Natural killer cell (primary cell): ENCODE results near the gene TPI1. TPM values are rescaled to one million over a fixed set of nuclear protein-coding genes. Genes with fewer than 3 reads are reported as not detected.

ENCODE experiments used
- ATAC-seq, 3 donors: fragments of 150-1000 bp in 2 of 3; fragments of 200-7000 bp in 1 of 3; cut with Tn5 transposase; 1 replicate in 1 of 3; 2 replicates in 2 of 3; pipeline ENCODE4 v1.10.0; 2021; ENCODE audit warnings: mild to moderate bottlenecking in 2 of 3, moderate library complexity in 2 of 3
- DNase-seq, 2 donors: peaks; one replicate each; pipeline versions ENCODE4 v3.0.0 to v3.0.0-alpha.2; 2013 to 2021; ENCODE audit warnings: mixed read lengths in 1 of 2
- H3K27ac ChIP-seq: one replicate; pipeline ENCODE4 v1.5.1; 2013; ENCODE audit warnings: mild to moderate bottlenecking, low read length
- H3K27me3 ChIP-seq: one replicate; pipeline ENCODE4 v1.6.1; 2013; ENCODE audit warnings: low read length; ENCODE audit not compliant: control insufficient read depth, insufficient read depth
- H3K36me3 ChIP-seq: one replicate; pipeline ENCODE4 v1.6.1; 2013; ENCODE audit warnings: low read length; ENCODE audit not compliant: control insufficient read depth, insufficient read depth
- H3K4me1 ChIP-seq: one replicate; pipeline ENCODE4 v1.6.1; 2013; ENCODE audit warnings: low read length; ENCODE audit not compliant: control insufficient read depth, insufficient read depth
- H3K4me3 ChIP-seq: one replicate; pipeline ENCODE4 v1.5.1; 2013; ENCODE audit warnings: low read length
- H3K9me3 ChIP-seq: one replicate; pipeline ENCODE4 v1.6.1; 2013; ENCODE audit warnings: low read length; ENCODE audit not compliant: control insufficient read depth, insufficient read depth
- H3K27ac Mint-ChIP-seq, 2 donors: one replicate each; pipeline ENCODE4 v1.8.0; 2022; ENCODE audit warnings: mild to moderate bottlenecking in 2 of 2, mixed read lengths in 2 of 2, moderate library complexity in 1 of 2
- H3K27me3 Mint-ChIP-seq, 2 donors: one replicate each; pipeline ENCODE4 v1.8.0; 2022; ENCODE audit warnings: low read depth in 2 of 2, mixed read lengths in 2 of 2
- H3K36me3 Mint-ChIP-seq: one replicate; pipeline ENCODE4 v1.8.0; 2022; ENCODE audit warnings: mixed read lengths
- H3K4me1 Mint-ChIP-seq, 2 donors: one replicate each; pipeline ENCODE4 v1.8.0; 2022; ENCODE audit warnings: mixed read lengths in 2 of 2
- H3K4me3 Mint-ChIP-seq: one replicate; pipeline ENCODE4 v1.8.0; 2022; ENCODE audit warnings: mild to moderate bottlenecking, moderate library complexity, mixed read lengths
- H3K9me3 Mint-ChIP-seq, 2 donors: one replicate each; pipeline ENCODE4 v1.8.0; 2022; ENCODE audit warnings: mixed read lengths in 2 of 2
- CTCF ChIP-seq: fragments of 200-600 bp; IDR thresholded peaks from one replicate; pipeline ENCODE4 v1.8.0; 2022; ENCODE audit warnings: antibody characterized with exemption
- WGBS: methylation state at CpG from one replicate; pipeline ENCODE4 v1.1.7; 2013; ENCODE audit warnings: missing lambda C conversion rate; ENCODE audit not compliant: insufficient coverage; 5-methylcytosine and 5-hydroxymethylcytosine counted together
- intact Hi-C: fragments of 100-400 bp; cut with micrococcal nuclease; formaldehyde crosslinking; loops from one replicate; pipeline ENCODE4 v1.14.2; 2022
- total RNA-seq, 4 donors: library from RNA; stranded (reverse); fragments of 120-200 nt in 1 of 4; gene quantifications; one replicate each; pipeline versions ENCODE4 v1.2.3 to v1.2.4, GENCODE V29; 2013 to 2022

The TPI1 gene
- total RNA-seq, 3 donors from 2014 or later (not counting 1 experiment from before 2014, with no cell fraction given), result 167 to 196 (median 189) TPM

- no peak for DNase-seq
- peaks cover 15 to 34% of the 10 kb centered on the region in 2 donors for H3K4me1 Mint-ChIP-seq
- peaks cover 26% of the 10 kb centered on the region for H3K4me1 ChIP-seq
- peaks cover 45% of the 10 kb centered on the region for H3K27me3 ChIP-seq
- no peaks in the 10 kb centered on the region for H3K9me3 Mint-ChIP-seq
- 92% methylated on average over 37 of the region's 37 CpGs for WGBS
- no peaks in the 10 kb centered on the region for H3K36me3 Mint-ChIP-seq
- H3K9me3 ChIP-seq, result no peaks in the 10 kb centered on the region
- H3K27ac Mint-ChIP-seq, result no peak overlapping the region
- H3K36me3 ChIP-seq, result no peaks in the 10 kb centered on the region
- no peak overlapping the region for H3K27ac ChIP-seq
- peaks cover 50 to 67% of the 10 kb centered on the region in 2 donors for H3K27me3 Mint-ChIP-seq
- intact Hi-C loops, result no loop called here
- no peak for ATAC-seq
- no peak for TF ChIP-seq CTCF
- no peak overlapping the region for H3K4me3 ChIP-seq
- no peak overlapping the region for H3K4me3 Mint-ChIP-seq
Observed at GRCh38 chr12:6824085-6824775, 43.1 kb upstream of the TPI1 start.

DNA sequence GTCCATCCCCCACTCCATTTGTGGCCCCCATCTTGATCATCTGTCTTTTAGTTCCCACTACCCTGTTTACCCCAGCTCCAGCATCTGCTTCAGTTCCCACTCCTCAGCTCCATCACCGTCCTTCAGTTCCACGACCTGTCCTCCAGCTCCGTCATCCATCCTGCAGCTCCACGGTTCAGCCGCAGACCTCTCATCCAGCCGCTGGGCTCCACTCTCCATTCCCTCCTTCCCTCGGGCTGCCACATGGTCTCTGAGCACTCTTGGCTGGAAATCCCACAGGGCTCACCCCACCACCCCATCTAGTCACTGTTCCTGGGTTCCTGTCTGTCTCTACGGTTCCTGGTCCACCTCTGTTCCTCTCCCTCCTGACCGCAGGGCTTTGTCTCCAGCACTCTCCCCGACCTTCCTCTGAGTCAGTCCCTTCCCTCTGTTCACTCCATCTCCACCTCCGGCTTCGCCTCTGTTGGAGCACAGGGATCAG is 42.4 kb upstream of the TPI1 start:
- intact Hi-C loops, result loop anchor here (5.0 kb wide), 1 partner anchor 73 kb away; the partner anchor contains the start of gene MLF2
- ATAC-seq, result no peak
- Histone ChIP-seq H3K27ac (no peak overlapping the region), H3K36me3 (no peaks in the 10 kb centered on the region), H3K4me3 (no peak overlapping the region), H3K27me3 (peaks cover 51% of the 10 kb centered on the region), H3K9me3 (no peaks in the 10 kb centered on the region), H3K4me1 (peaks cover 33% of the 10 kb centered on the region)
- DNase-seq, result no peak
- no peak for TF ChIP-seq CTCF
- H3K9me3 Mint-ChIP-seq, result no peaks in the 10 kb centered on the region
- H3K4me1 Mint-ChIP-seq, result peaks cover 20 to 39% of the 10 kb centered on the region in 2 donors
- H3K27me3 Mint-ChIP-seq, result peaks cover 50 to 71% of the 10 kb centered on the region in 2 donors
- no peaks in the 10 kb centered on the region for H3K36me3 Mint-ChIP-seq
- no peak overlapping the region for H3K4me3 Mint-ChIP-seq
- 79% methylated on average over 11 of the region's 12 CpGs for WGBS
- H3K27ac Mint-ChIP-seq, result no peak overlapping the region

DNA sequence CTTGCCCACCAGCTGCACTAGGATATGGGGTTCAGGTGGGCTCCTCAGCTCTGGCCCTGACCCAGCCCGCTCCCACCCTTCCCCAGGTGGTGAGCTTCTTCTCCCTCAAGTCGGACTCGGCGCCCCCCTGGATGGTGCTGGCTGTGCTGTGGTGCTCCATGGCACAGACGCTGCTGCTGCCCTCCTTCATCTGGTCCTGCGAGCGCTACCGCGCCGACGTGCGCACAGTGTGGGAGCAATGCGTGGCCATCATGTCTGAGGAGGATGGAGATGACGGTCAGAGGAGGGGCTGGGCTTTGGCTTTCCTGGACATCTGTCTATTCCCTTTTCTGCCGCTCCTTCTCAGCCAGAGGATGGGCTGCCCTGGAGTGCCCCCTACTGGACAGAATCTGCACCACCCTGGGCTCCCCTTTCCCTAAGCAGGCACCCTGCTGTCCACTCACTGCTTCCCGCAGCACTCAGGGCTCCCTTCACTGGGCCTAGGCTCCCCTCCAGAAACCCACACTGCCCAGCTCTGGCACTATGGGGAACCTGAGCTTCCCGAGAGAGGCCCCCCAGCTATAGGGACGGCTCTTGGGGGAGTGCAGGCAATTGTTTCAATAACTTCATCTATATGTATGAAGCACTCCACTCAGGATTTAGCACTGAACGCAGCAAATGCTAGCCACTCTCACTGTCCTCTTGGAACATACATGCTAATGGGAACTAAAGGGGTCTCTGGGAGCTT is 41.8 kb upstream of the TPI1 start:
- Mint-ChIP-seq H3K27me3 (peaks cover 55 to 73% of the 10 kb centered on the region in 2 donors), H3K4me3 (peak overlapping the region; percentile 31), H3K4me1 (peaks cover 20 to 39% of the 10 kb centered on the region in 2 donors), H3K36me3 (no peaks in the 10 kb centered on the region), H3K9me3 (no peaks in the 10 kb centered on the region), H3K27ac (no peak overlapping the region)
- Histone ChIP-seq H3K27me3 (peaks cover 52% of the 10 kb centered on the region), H3K4me3 (no peak overlapping the region), H3K4me1 (peaks cover 33% of the 10 kb centered on the region), H3K36me3 (no peaks in the 10 kb centered on the region), H3K27ac (no peak overlapping the region), H3K9me3 (no peaks in the 10 kb centered on the region)
- ATAC-seq (peak; percentile 57 to 72 (median 67)), DNase-seq (peak; percentile 60 to 88)
- peak; percentile 64 for TF ChIP-seq CTCF
- intact Hi-C loops, result loop anchor here (5.0 kb wide), 1 partner anchor 73 kb away; the partner anchor contains the start of gene MLF2
- WGBS, result 19% methylated on average over 18 of the region's 19 CpGs
